Psoas muscle (tissue), 8 donors: ENCODE results near the gene INPP5E. TPM values are rescaled to one million over a fixed set of nuclear protein-coding genes. Genes with fewer than 3 reads are reported as not detected.

Source experiments
- ATAC-seq, 4 donors: fragments of 200-7000 bp; cut with Tn5 transposase; one replicate each; pipeline ENCODE4 v1.9.1; 2020; ENCODE audit warnings: moderate library complexity in 3 of 4, mild to moderate bottlenecking in 2 of 4
- DNase-seq, 2 donors: peaks; one replicate each; pipeline ENCODE4 v3.0.0-alpha.2; 2020
- H3K27ac ChIP-seq: fragments of 200-600 bp; one replicate; pipeline ENCODE4 v1.8.0; 2022
- H3K27me3 ChIP-seq, 3 donors: fragments of 200-600 bp in 1 of 3; one replicate each; pipeline versions ENCODE4 v1.6.1 to v1.8.0; 2013 to 2022; ENCODE audit warnings: low read length in 2 of 3, mild to moderate bottlenecking in 2 of 3, moderate library complexity in 1 of 3; ENCODE audit not compliant: insufficient read depth in 3 of 3
- H3K36me3 ChIP-seq, 2 donors: fragments of 200-600 bp in 1 of 2; one replicate each; pipeline versions ENCODE4 v1.6.1 to v1.8.0; 2013 to 2022; ENCODE audit warnings: low read depth in 1 of 2, mild to moderate bottlenecking in 1 of 2, moderate library complexity in 1 of 2; ENCODE audit not compliant: insufficient read depth in 1 of 2
- H3K4me1 ChIP-seq: fragments of 200-600 bp; one replicate; pipeline ENCODE4 v1.8.0; 2022
- H3K4me3 ChIP-seq: fragments of 200-600 bp; one replicate; pipeline ENCODE4 v1.8.0; 2022; ENCODE audit warnings: mild to moderate bottlenecking
- H3K9me3 ChIP-seq: fragments of 200-600 bp; one replicate; pipeline ENCODE4 v1.8.0; 2022
- CTCF ChIP-seq: fragments of 200-600 bp; IDR thresholded peaks from one replicate; pipeline ENCODE4 v1.8.0; 2022; ENCODE audit warnings: antibody characterized with exemption
- WGBS, 3 donors: extraction: QIAGEN DNeasy Blood & Tissue Kit; methylation state at CpG; one replicate each; pipeline versions ENCODE4 v1.1.6 to v1.1.7; 2013; 5-methylcytosine and 5-hydroxymethylcytosine counted together
- intact Hi-C, 2 donors: fragments of 100-400 bp; cut with DNase I; formaldehyde crosslinking; loops; one replicate each; pipeline versions ENCODE4 v1.11.0 to v1.14.2; 2022
- polyA plus RNA-seq, 3 donors: library from polyadenylated mRNA; stranded (reverse); fragments of 200-250 nt; gene quantifications; one replicate each; pipeline ENCODE4 v1.2.3, GENCODE V29; 2013
- total RNA-seq, 4 donors: library from RNA; stranded (reverse); fragmentation: NEBNext Ultra II Directional in 2 of 4; extraction: Animal tissue kit (Norgen Biotek cat#: 25700) in 2 of 4; gene quantifications; one replicate each; pipeline versions ENCODE4 v1.2.1 to v1.2.4, GENCODE V29; 2021 to 2023
- donor health status: healthy with polysubstance abuse.
- donor health status: DM: no; HTN: no; CAD: no; lungs with moderate emphysema.
- donor health status: Bipolar disorder and iron deficiency.
- donor health status: healthy.
- donor health status: DM: yes; HTN: yes; CAD: no.
- donor health status: DM: no; HTN: no; CAD: no.
- donor health status: DM: no; HTN: no; CAD: no.
- donor health status: DM: yes; HTN: yes; CAD: no.

Gene INPP5E
- total and polyA plus RNA-seq, 7 donors: 4.7 to 9.6 (median 5.3) TPM

- no peak for TF ChIP-seq CTCF
- Histone ChIP-seq H3K27me3 (no peaks in the 10 kb centered on the region), H3K4me1 (no peaks in the 10 kb centered on the region), H3K9me3 (no peaks in the 10 kb centered on the region), H3K4me3 (no peak overlapping the region), H3K27ac (no peak overlapping the region), H3K36me3 (peaks cover 7 to 100% of the 10 kb centered on the region in 2 donors)
- DNase-seq (no peak), ATAC-seq (no peak)
- intact Hi-C loops: no loop called here
- WGBS, 3 donors: 76 to 90% (median 78%) methylated on average over 9 of the region's 9 CpGs
These were observed 16.6 kb upstream of the INPP5E start for GRCh38 chr9:136456258-136456657.

- Histone ChIP-seq H3K36me3 (peaks cover 7 to 100% of the 10 kb centered on the region in 2 donors), H3K4me3 (no peak overlapping the region), H3K27me3 (no peaks in the 10 kb centered on the region), H3K4me1 (no peaks in the 10 kb centered on the region), H3K27ac (no peak overlapping the region), H3K9me3 (no peaks in the 10 kb centered on the region)
- WGBS, 3 donors: 88 to 91% (median 91%) methylated on average over 43 of the region's 43 CpGs
- peak in 1 of 4 donors; percentile 22 for ATAC-seq
- no peak for TF ChIP-seq CTCF
- intact Hi-C loops: no loop called here
- DNase-seq: no peak
These were observed 15.7 kb upstream of the INPP5E start for GRCh38 chr9:136455043-136456002.

- intact Hi-C loops: no loop called here
- no peak for TF ChIP-seq CTCF
- Histone ChIP-seq H3K27ac (no peak overlapping the region), H3K36me3 (peaks cover 7 to 100% of the 10 kb centered on the region in 2 donors), H3K9me3 (no peaks in the 10 kb centered on the region), H3K4me1 (no peaks in the 10 kb centered on the region), H3K27me3 (no peaks in the 10 kb centered on the region), H3K4me3 (no peak overlapping the region)
- WGBS, 3 donors: 89 to 92% (median 90%) methylated on average over 25 of the region's 25 CpGs
- DNase-seq (no peak), ATAC-seq (no peak)
These were observed 14.6 kb upstream of the INPP5E start for GRCh38 chr9:136454026-136454796.

GRCh38 chr9:136453326-136453725 lies 13.7 kb upstream of the INPP5E start:
- no peak overlapping the region for H3K4me3 ChIP-seq
- peaks cover 13 to 98% of the 10 kb centered on the region in 2 donors for H3K36me3 ChIP-seq
- DNase-seq: no peak
- no peak for TF ChIP-seq CTCF
- 88 to 93% (median 89%) methylated on average over 11 of the region's 11 CpGs for WGBS, 3 donors
- H3K9me3 ChIP-seq: no peaks in the 10 kb centered on the region
- no peak overlapping the region for H3K27ac ChIP-seq
- no peak for ATAC-seq
- H3K4me1 ChIP-seq: no peaks in the 10 kb centered on the region
- H3K27me3 ChIP-seq: no peaks in the 10 kb centered on the region
- intact Hi-C loops: no loop called here
